Measurements from ENCODE around the gene MYO1H. TPM values are rescaled to one million over a fixed set of nuclear protein-coding genes. Genes with fewer than 3 reads are reported as not detected.
A peak's percentile ranks its signal among the peaks of the same experiment; 100 is the strongest.

Gene MYO1H
- total and polyA plus RNA-seq, 2 of the 13 experiments (the other 11 are each of a cell fraction or from before 2014, with no cell fraction given) = not detected

GRCh38 chr12:109477185-109477962, 129.7 kb downstream of the MYO1H start, which contains the start of the genes KCTD10 and UBE3B (continued):
- TF ChIP-seq ZNF281 (CRISPR knock-in tag; IDR thresholded peaks at IDR 0.05; ENCODE audit: borderline replicate concordance) (no peak), ZNF263 (CRISPR knock-in tag; IDR thresholded peaks at IDR 0.05) (no peak), FOXC1 (CRISPR knock-in tag; IDR thresholded peaks at IDR 0.05; ENCODE audit: borderline replicate concordance) (no peak; the same call in 1 of the 2 replicates), FOXO4 (CRISPR knock-in tag; conservative IDR thresholded peaks at IDR 0.05) (no peak), HNRNPUL1 (IDR thresholded peaks at IDR 0.05; ENCODE audit: low read depth, low read length) (no peak), MLLT10 (CRISPR knock-in tag; IDR thresholded peaks at IDR 0.05) (no peak), IRF2 (CRISPR knock-in tag; IDR thresholded peaks at IDR 0.05) (0 out of 2 replicates have a peak, but pooled peaks have one; percentile 13), ZNF775 (CRISPR knock-in tag; IDR thresholded peaks at IDR 0.05; ENCODE audit: borderline replicate concordance) (no peak), EHMT2 (IDR thresholded peaks at IDR 0.05; ENCODE audit: borderline replicate concordance, low read depth, low read length) (no peak; the same call in 1 of the 2 replicates), SKIL (CRISPR knock-in tag; IDR thresholded peaks at IDR 0.05; ENCODE audit: borderline replicate concordance) (peak; percentile 46; the same call in 1 of the 2 replicates), MIER2 (CRISPR knock-in tag; IDR thresholded peaks at IDR 0.05) (no peak), ZNF275 (CRISPR knock-in tag; IDR thresholded peaks at IDR 0.05; ENCODE audit: borderline replicate concordance) (0 out of 2 replicates have a peak, but pooled peaks have one; percentile 70), TFAP4 (IDR thresholded peaks at IDR 0.05; ENCODE audit: borderline replicate concordance, low read depth) (peak; percentile 20; the same call in 1 of the 2 replicates), MEIS1 (CRISPR knock-in tag; IDR thresholded peaks at IDR 0.05; ENCODE audit: borderline replicate concordance) (peak; percentile 89), ZBTB46 (CRISPR knock-in tag; IDR thresholded peaks at IDR 0.05; ENCODE audit: borderline replicate concordance) (no peak), CERS6 (CRISPR knock-in tag; IDR thresholded peaks at IDR 0.05) (no peak)

All from HepG2 (cell line).